ENCODE results near the gene PFKM. TPM values are rescaled to one million over a fixed set of nuclear protein-coding genes. Genes with fewer than 3 reads are reported as not detected.

PFKM gene
- total RNA-seq (2014; rRNA removed; shearing (Covaris generic)): 113 and 116 TPM in 2 replicates
- polyA plus RNA-seq (2015; cell fraction: cytosol; rRNA removed): 94.7 and 106 TPM in 2 replicates
- polyA plus RNA-seq (2015; cell fraction: nucleus; rRNA removed): 222 and 225 TPM in 2 replicates

- peak; percentile 94 for DNase-seq (ENCODE audit: low read depth, low spot score)
- in situ Hi-C loops (cut with HindIII; ENCODE audit: low pct_unique_long_range_greater_than_20kb, low sequenced_read_pairs): no loop called here
Observed at GRCh38 chr12:48119078-48119833, at the start of gene PFKM. Gene PFKM (plus strand): TSS chr12:48119364. CDS start chr12:48122775, 3,411 bp downstream.

GRCh38 chr12:48070033-48070432 lies 49.1 kb upstream of the PFKM start:
- in situ Hi-C loops (cut with HindIII; ENCODE audit: low pct_unique_long_range_greater_than_20kb, low sequenced_read_pairs): no loop called here
- no peak for DNase-seq (ENCODE audit: low read depth, low spot score)

DNA sequence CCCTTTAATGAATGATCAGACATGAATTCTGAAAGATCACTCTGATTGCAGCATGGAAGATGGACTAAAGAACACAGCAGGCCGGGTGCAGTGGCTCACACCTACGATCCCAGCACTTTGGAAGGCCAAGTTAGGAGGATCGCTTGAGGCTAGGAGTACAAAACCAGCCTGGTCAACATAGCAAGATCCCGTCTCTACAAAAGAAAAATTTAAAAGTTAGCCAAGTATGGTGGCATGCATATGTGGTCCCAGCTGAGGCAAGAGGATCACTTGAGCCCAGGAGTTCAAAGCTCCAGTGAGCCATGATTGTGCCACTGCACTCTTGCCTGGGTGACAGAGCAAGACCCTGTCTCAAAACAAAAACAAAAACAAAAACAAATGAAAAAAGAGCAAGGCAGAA lies 48.4 kb upstream of the PFKM start:
- DNase-seq (ENCODE audit: low read depth, low spot score): no peak
- in situ Hi-C loops (cut with HindIII; ENCODE audit: low pct_unique_long_range_greater_than_20kb, low sequenced_read_pairs): no loop called here

GRCh38 chr12:48071808-48072207 lies 47.4 kb upstream of the PFKM start:
- in situ Hi-C loops (cut with HindIII; ENCODE audit: low pct_unique_long_range_greater_than_20kb, low sequenced_read_pairs): no loop called here

GRCh38 chr12:48072266-48072665 lies 46.9 kb upstream of the PFKM start:
- DNase-seq (ENCODE audit: low read depth, low spot score): no peak
- in situ Hi-C loops (cut with HindIII; ENCODE audit: low pct_unique_long_range_greater_than_20kb, low sequenced_read_pairs): no loop called here

More at GRCh38 chr12:48071808-48072207, 47.4 kb upstream of the PFKM start:
- DNase-seq (ENCODE audit: low read depth, low spot score): no peak

- in situ Hi-C loops (cut with HindIII; ENCODE audit: low pct_unique_long_range_greater_than_20kb, low sequenced_read_pairs): no loop called here
Observed at GRCh38 chr12:48074266-48074665, 44.9 kb upstream of the PFKM start.

GRCh38 chr12:48075832-48076231 lies 43.3 kb upstream of the PFKM start:
- in situ Hi-C loops (cut with HindIII; ENCODE audit: low pct_unique_long_range_greater_than_20kb, low sequenced_read_pairs): no loop called here
- DNase-seq (ENCODE audit: low read depth, low spot score): no peak

More at GRCh38 chr12:48074266-48074665, 44.9 kb upstream of the PFKM start:
- no peak for DNase-seq (ENCODE audit: low read depth, low spot score)

DNA sequence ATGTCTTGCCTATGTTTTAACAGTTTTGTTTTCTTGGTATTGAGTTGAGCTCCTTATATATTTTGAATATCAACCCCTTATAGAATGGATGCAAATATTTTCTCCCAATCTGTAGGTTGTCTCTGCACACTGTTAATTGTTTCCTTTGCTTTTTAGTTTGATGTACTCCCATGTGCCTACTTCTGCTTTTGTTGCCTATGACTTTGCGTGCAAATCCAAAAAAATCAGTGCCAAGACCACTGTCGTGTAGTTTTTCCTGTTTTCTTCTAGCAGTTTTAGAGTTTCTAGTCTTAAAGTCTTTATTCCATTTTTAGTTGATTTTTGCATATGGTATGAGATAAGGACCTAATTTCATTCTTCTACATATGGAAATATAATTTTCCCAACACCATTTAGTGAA lies 42.1 kb upstream of the PFKM start:
- in situ Hi-C loops (cut with HindIII; ENCODE audit: low pct_unique_long_range_greater_than_20kb, low sequenced_read_pairs): no loop called here
- DNase-seq (ENCODE audit: low read depth, low spot score): no peak

DNA sequence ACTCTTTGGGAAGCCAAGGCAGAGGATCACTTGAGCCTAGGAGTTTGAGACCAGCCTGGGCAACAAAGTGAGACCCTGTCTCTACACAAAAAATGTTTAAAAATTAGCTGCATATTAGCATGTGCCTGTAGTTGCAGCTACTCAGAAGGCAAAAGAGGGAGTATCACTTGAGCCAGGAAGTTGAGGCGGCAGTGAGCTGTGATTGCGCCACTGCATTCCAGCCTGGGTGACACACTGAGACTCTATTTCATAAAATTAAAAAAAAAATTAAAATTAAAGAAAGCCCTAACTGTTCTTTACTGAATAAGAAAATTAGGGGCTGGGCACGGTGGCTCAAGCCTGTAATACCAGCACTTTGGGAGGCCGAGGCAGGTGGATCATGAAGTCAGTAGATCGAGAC lies 40.3 kb upstream of the PFKM start:
- DNase-seq (ENCODE audit: low read depth, low spot score): no peak
- in situ Hi-C loops (cut with HindIII; ENCODE audit: low pct_unique_long_range_greater_than_20kb, low sequenced_read_pairs): no loop called here

- in situ Hi-C loops (cut with HindIII; ENCODE audit: low pct_unique_long_range_greater_than_20kb, low sequenced_read_pairs): no loop called here
- DNase-seq (ENCODE audit: low read depth, low spot score): no peak
Observed at GRCh38 chr12:48080285-48080684, 38.9 kb upstream of the PFKM start.

DNA sequence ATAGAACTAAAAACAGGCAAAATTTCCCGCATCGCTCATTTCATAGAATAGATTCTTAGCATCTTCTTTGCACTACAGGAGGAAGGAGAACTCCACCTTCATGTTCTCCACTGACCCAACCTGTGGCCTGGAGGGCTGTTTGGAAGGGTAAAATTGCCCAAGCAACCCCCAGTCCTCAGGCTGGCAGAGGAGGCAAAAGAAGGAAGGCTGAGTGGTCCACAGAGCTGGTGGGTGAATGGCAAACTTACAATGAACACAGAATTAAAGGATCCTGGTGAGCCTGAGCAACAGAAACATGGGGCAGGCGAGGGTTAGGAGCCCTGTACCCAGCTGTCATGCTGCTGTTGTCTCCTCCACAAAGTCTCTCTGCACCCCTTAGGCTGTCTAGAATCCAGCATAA lies 38.3 kb upstream of the PFKM start:
- no peak for DNase-seq (ENCODE audit: low read depth, low spot score)
- in situ Hi-C loops (cut with HindIII; ENCODE audit: low pct_unique_long_range_greater_than_20kb, low sequenced_read_pairs): no loop called here

DNA sequence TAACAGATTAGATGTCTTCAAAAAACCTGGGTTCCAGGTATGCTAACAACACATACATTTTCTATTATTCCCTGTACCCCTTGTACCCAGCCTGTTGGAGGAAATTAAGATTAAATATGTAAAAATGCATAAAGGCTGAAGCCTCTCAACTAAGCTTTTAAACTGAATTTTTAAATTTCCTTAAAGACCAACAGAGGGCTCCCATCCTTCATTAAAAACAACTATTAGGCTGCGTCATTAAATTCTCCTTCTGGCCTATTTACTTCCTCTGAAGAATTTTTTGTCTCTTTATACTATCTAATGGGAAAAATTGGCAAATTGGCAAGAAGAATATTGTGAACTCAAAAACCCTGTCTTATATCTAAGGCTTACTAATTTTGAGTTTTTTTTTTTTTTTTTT lies 35.1 kb upstream of the PFKM start:
- DNase-seq (ENCODE audit: low read depth, low spot score): peak; percentile 53
- in situ Hi-C loops (cut with HindIII; ENCODE audit: low pct_unique_long_range_greater_than_20kb, low sequenced_read_pairs): no loop called here

- in situ Hi-C loops (cut with HindIII; ENCODE audit: low pct_unique_long_range_greater_than_20kb, low sequenced_read_pairs): no loop called here
Observed at GRCh38 chr12:48084841-48085460, 34.2 kb upstream of the PFKM start.

DNA sequence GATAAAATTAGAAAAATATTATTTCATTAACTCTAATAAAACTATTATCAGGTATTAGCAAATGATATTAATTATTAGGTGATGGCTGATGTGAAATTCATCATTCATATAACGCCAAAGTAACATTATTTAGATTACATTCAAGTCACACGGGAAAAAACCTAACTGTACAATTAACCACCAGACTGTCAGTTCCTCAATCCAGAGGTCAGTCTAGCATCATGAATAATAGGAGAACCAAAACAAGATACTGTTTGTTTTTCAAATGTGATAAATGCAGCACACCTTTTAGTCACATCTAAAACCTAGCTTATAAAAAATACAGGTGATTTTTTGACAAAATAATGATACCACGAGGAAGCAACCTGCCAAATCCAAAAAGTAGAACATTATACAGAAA lies 32.8 kb upstream of the PFKM start:
- in situ Hi-C loops (cut with HindIII; ENCODE audit: low pct_unique_long_range_greater_than_20kb, low sequenced_read_pairs): no loop called here
- DNase-seq (ENCODE audit: low read depth, low spot score): no peak

More at GRCh38 chr12:48084841-48085460, 34.2 kb upstream of the PFKM start:
- no peak for DNase-seq (ENCODE audit: low read depth, low spot score)

- in situ Hi-C loops (cut with HindIII; ENCODE audit: low pct_unique_long_range_greater_than_20kb, low sequenced_read_pairs): no loop called here
- no peak for DNase-seq (ENCODE audit: low read depth, low spot score)
Observed at GRCh38 chr12:48092611-48093010, 26.6 kb upstream of the PFKM start.

DNA sequence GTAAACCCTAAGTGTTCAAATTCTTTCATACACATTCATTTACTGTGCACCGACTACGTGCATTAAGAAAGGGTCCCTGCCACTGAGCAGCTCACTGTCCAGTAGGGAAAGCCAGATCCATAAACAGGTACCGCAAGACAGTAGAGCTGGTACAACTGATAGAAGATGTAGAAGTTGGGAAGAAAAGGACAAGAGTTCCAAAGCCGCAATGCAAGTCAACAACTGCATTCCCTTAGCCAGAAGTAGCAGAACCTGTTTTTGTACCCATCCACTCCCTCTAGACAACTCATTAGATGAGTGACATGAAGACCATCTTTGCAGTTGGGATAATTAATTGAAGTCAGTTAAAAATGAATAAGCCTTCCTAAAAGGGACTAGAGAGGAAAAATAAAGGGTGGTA lies 14.6 kb upstream of the PFKM start:
- in situ Hi-C loops (cut with HindIII; ENCODE audit: low pct_unique_long_range_greater_than_20kb, low sequenced_read_pairs): no loop called here
- DNase-seq (ENCODE audit: low read depth, low spot score): no peak

DNA sequence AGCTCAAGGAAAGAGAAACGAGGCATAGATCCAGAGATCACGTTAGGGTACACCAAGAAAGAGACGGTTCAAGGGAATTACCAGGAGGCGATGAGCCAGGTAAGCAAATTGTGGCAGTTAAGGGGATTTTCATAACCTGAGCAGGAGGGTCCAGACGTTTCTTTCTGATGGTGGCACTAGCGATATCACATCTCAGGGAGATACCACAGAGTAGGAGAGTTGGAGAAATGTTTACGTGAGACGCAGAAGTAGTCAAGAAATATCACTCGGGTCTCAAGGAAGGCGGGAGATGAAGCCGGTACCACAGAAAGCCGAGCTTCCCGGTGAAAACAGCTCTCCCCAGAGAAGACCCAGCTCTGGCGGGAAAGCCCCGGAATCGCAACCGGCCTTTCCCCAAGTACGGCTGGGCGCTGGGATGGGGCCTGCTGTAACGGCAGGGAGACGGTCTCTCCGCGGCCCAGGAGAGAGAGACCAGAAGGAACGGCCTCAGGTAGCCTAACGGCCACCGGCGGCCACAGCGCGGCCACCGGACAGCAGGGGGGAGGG lies 13.8 kb upstream of the PFKM start:
- in situ Hi-C loops (cut with HindIII; ENCODE audit: low pct_unique_long_range_greater_than_20kb, low sequenced_read_pairs): no loop called here
- DNase-seq (ENCODE audit: low read depth, low spot score): no peak

GRCh38 chr12:48105867-48106680 lies 13.1 kb upstream of the PFKM start, which contains the start of gene SENP1:
Gene SENP1 (minus strand): TSS chr12:48106079. CDS start chr12:48101472, 4,607 bp downstream.
- peak; percentile 85 for DNase-seq (ENCODE audit: low read depth, low spot score)
- in situ Hi-C loops (cut with HindIII; ENCODE audit: low pct_unique_long_range_greater_than_20kb, low sequenced_read_pairs): no loop called here
